Upper lobe of right lung (tissue), 1 donor: ENCODE data around the gene ARMC6. TPM values are rescaled to one million over a fixed set of nuclear protein-coding genes. Genes with fewer than 3 reads are reported as not detected.

Experiments
- ATAC-seq: fragments of 200-7000 bp; cut with Tn5 transposase; one replicate; pipeline ENCODE4 v1.9.1; 2020; ENCODE audit warnings: mild to moderate bottlenecking, moderate library complexity
- DNase-seq: peaks from one replicate; pipeline ENCODE4 v3.0.0-alpha.2; 2020
- H3K27ac ChIP-seq: fragments of 200-600 bp; one replicate; pipeline ENCODE4 v1.8.0; 2022
- H3K27me3 ChIP-seq: fragments of 200-600 bp; one replicate; pipeline ENCODE4 v1.8.0; 2022; ENCODE audit warnings: mild to moderate bottlenecking
- H3K36me3 ChIP-seq: fragments of 200-600 bp; one replicate; pipeline ENCODE4 v1.8.0; 2022
- H3K4me1 ChIP-seq: fragments of 200-600 bp; one replicate; pipeline ENCODE4 v1.8.0; 2022
- H3K4me3 ChIP-seq: fragments of 200-600 bp; one replicate; pipeline ENCODE4 v1.8.0; 2022; ENCODE audit warnings: mild to moderate bottlenecking
- H3K9me3 ChIP-seq: fragments of 200-600 bp; one replicate; pipeline ENCODE4 v1.8.0; 2022
- CTCF ChIP-seq: fragments of 200-600 bp; IDR thresholded peaks from one replicate; pipeline ENCODE4 v1.8.0; 2022; ENCODE audit warnings: antibody characterized with exemption
- intact Hi-C: fragments of 100-400 bp; cut with DNase I; formaldehyde crosslinking; loops from one replicate; pipeline ENCODE4 v1.11.0; 2022
- total RNA-seq: library from RNA; stranded (reverse); fragmentation: NEBNext Ultra II Directional; extraction: Animal tissue kit (Norgen Biotek cat#: 25700); gene quantifications from one replicate; pipeline ENCODE4 v1.2.1, GENCODE V29; 2021
- donor health status: DM: no; HTN: yes; CAD: no; lungs with severe emphysema.

ARMC6 gene
- total RNA-seq, 1 donor from 2014 or later = 21.7 TPM

DNA sequence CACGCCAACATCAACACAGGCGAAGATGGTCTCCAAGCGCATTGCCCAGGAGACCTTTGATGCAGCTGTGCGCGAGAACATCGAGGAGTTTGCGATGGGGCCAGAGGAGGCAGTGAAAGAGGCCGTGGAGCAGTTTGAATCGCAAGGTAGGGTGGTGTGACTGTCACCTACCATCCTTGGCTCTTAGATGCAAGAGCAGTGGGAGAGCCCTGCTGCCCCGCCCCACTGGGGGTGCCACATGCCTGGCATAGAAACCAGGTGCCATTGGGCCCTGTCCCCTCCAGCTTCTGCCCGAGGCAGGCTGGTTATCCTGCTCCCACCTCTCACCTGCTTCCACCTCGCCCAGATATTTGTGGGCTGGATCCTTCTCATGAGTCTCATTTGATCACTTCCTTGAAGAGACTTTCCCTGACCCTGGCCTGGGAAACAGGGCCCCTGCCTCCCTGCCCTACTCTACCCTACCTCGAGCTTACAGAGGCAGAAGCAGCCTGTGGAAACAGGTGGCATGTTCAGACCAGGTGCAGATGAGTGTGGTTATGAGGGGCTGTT is 9.4 kb downstream of the ARMC6 start:
- no peak for DNase-seq
- Histone ChIP-seq H3K27me3 (no peaks in the 10 kb centered on the region), H3K4me3 (no peak overlapping the region), H3K27ac (no peak overlapping the region), H3K36me3 (peaks cover 24% of the 10 kb centered on the region), H3K4me1 (peaks cover 4% of the 10 kb centered on the region), H3K9me3 (no peaks in the 10 kb centered on the region)
- ATAC-seq = no peak
- TF ChIP-seq CTCF = no peak
- intact Hi-C loops = no loop called here

DNA sequence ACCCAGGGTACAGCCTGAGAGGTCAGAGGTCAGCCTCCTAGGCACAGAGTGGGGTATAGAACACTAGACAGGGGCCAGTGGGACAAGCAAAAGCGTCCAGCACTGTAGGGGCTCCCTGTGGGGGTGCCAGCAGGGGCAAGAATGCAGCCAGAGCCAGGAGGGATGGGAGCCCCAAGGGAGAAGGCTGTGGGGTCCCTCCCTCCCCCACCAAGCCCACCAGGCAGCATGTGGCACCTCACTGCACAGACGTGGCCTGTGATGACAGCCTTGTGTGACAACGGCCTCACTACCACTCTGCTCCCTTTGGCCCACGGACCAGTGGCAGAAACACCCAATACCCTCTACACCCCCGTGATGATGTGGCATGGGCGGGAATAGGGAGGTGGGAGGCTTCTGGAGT is 10.1 kb downstream of the ARMC6 start:
- TF ChIP-seq CTCF = no peak
- intact Hi-C loops = no loop called here
- Histone ChIP-seq H3K4me1 (peaks cover 4% of the 10 kb centered on the region), H3K36me3 (peaks cover 24% of the 10 kb centered on the region), H3K27me3 (no peaks in the 10 kb centered on the region), H3K27ac (no peak overlapping the region), H3K9me3 (no peaks in the 10 kb centered on the region), H3K4me3 (no peak overlapping the region)
- DNase-seq = no peak
- ATAC-seq = no peak

DNA sequence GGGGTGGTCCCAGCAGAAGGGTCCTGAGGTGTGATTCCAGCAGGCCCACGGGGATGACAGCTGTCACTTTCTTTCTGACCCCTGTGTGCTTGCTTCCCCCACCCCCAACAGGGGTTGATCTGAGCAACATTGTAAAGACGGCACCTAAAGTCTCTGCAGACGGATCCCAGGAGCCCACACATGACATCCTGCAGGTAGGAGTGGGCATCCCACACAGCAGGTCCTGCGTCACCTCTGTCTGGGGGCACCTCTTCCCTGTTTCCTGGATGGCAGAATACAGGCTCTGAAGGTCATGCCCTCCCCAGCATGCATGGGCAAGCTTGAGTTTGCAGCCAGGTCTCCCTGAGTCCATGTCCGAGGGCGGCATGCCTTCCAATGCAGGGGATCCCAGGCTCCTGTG is 10.5 kb downstream of the ARMC6 start:
- Histone ChIP-seq H3K36me3 (peaks cover 24% of the 10 kb centered on the region), H3K27ac (no peak overlapping the region), H3K4me1 (peaks cover 4% of the 10 kb centered on the region), H3K4me3 (no peak overlapping the region), H3K27me3 (no peaks in the 10 kb centered on the region), H3K9me3 (no peaks in the 10 kb centered on the region)
- no peak for TF ChIP-seq CTCF
- intact Hi-C loops = no loop called here
- DNase-seq (no peak), ATAC-seq (no peak)

DNA sequence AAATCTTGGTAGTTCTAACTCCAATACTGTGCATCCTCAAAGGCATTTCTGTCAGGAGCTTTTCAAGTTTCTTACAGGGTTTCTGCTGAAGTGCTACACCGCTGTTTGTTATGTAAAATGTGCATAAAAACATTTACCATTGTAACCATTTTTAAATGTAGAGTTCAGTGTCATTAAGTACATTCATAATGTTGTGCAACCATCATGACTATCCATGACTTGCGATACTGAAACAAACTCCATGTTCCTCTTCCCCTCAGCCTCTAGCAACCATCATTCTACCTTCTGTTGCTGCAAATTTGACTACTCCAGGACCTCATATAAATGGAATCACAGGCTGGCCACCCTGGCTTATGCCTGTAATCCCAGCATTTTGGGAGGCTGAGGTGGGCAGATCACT is 16.0 kb downstream of the ARMC6 start:
- H3K4me3 ChIP-seq = no peak overlapping the region
- ATAC-seq (no peak), DNase-seq (no peak)
- no peak overlapping the region for H3K27ac ChIP-seq
- no peaks in the 10 kb centered on the region for H3K9me3 ChIP-seq
- intact Hi-C loops = no loop called here
- no peaks in the 10 kb centered on the region for H3K27me3 ChIP-seq
- TF ChIP-seq CTCF = no peak
- peaks cover 35% of the 10 kb centered on the region for H3K36me3 ChIP-seq
- no peaks in the 10 kb centered on the region for H3K4me1 ChIP-seq

DNA sequence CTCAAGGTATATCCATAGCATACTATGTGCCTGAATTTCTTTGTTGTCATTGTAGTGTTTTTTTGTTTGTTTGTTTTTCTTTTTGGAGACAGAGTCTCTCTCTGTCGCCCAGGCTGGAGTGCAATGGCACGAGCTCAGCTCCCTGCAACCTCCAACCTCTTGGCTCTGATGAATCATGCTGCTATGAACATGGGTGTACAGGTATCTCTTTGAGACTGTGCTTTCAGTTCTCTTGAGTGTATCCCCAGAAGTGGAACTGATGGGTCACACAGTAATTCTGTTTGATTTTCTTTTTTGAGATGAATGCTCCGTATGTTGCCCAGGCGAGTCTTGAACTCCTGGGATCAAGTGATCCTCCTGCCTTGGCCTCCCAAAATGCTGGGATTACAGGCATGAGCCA is 16.7 kb downstream of the ARMC6 start:
- DNase-seq (no peak), ATAC-seq (no peak)
- Histone ChIP-seq H3K27ac (no peak overlapping the region), H3K36me3 (peaks cover 37% of the 10 kb centered on the region), H3K9me3 (no peaks in the 10 kb centered on the region), H3K4me3 (no peak overlapping the region), H3K27me3 (no peaks in the 10 kb centered on the region), H3K4me1 (no peaks in the 10 kb centered on the region)
- intact Hi-C loops = no loop called here
- TF ChIP-seq CTCF = no peak

DNA sequence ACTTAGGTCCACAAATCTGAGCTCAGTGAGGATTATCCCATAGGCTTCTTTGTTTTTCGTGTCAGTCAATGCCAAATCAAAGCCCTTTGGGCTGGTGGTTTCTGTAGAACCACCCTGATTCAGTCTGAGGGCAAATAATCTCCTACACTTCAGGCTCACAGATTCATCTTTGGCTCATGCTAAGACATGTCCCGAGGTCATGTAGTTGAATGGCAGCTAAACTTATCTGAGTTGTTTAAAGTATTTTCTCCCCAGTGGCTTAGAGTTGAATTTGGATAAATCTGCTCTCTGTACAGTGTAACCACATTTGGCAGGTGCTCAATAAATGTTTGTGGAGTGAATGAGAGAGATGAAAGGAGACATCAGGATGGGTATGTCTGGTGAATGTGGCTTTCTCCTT is 17.3 kb downstream of the ARMC6 start:
- no peaks in the 10 kb centered on the region for H3K4me1 ChIP-seq
- ATAC-seq (no peak), DNase-seq (no peak)
- H3K36me3 ChIP-seq = peaks cover 38% of the 10 kb centered on the region
- intact Hi-C loops = no loop called here
- H3K27me3 ChIP-seq = no peaks in the 10 kb centered on the region
- TF ChIP-seq CTCF = no peak
- no peak overlapping the region for H3K4me3 ChIP-seq
- H3K27ac ChIP-seq = no peak overlapping the region
- no peaks in the 10 kb centered on the region for H3K9me3 ChIP-seq
